Cardiac fibroblast (primary cell): ENCODE results near the gene NRM.
"Not testable (repeated sequence)": the region's sequence is repeated elsewhere in the genome, so short reads cannot be mapped to it uniquely, and the experiment has no call there.

ENCODE experiments used
- DNase-seq, 2 donors: peaks; one replicate each; pipeline versions ENCODE4 v3.0.0 to v3.0.0-alpha.2; 2010; ENCODE audit warnings: low read depth in 2 of 2
- H3K4me3 ChIP-seq, 2 donors: replicated peaks in 1 of 2; 1 replicate in 1 of 2; 2 replicates in 1 of 2; pipeline ENCODE4 v1.5.1; 2011; ENCODE audit warnings: low read depth in 2 of 2, low read length in 2 of 2, mild to moderate bottlenecking in 2 of 2, moderate library complexity in 1 of 2
- CTCF ChIP-seq: IDR thresholded peaks from one replicate; pipeline ENCODE4 v1.5.1; 2011; ENCODE audit warnings: low read depth, mild to moderate bottlenecking, low read length, inconsistent platforms

The NRM gene

GRCh38 chr6:30722280-30723112 lies 31.7 kb upstream of the NRM start:
- peak; percentile 82 to 83 for DNase-seq
- peak overlapping the region; percentile 86 to 95 for H3K4me3 ChIP-seq
- TF ChIP-seq CTCF: peak; percentile 89

- peak; percentile 50 to 66 for DNase-seq
- H3K4me3 ChIP-seq: peak overlapping the region; percentile 86 to 95
These were observed 31.2 kb upstream of the NRM start for GRCh38 chr6:30722025-30722279.

- DNase-seq: peak; percentile 89 to 96
- H3K4me3 ChIP-seq: peak overlapping the region; percentile 86 to 95
- no peak for TF ChIP-seq CTCF
These were observed 30.6 kb upstream of the NRM start for GRCh38 chr6:30721198-30722024.

- peak overlapping the region; percentile 69 to 95 for H3K4me3 ChIP-seq
- peak; percentile 52 to 53 for DNase-seq
- no peak for TF ChIP-seq CTCF
These were observed 30.0 kb upstream of the NRM start for GRCh38 chr6:30720738-30721197.

GRCh38 chr6:30719791-30720737 lies 29.3 kb upstream of the NRM start, which contains the start of gene TUBB:
TSS of gene TUBB (plus strand) at chr6:30720352. CDS start at chr6:30720507, 155 bp downstream.
- peak; percentile 98 to 99 for DNase-seq
- TF ChIP-seq CTCF: peak; percentile 5
- peak within 1 kb of the TSS; percentile 69 to 95 for H3K4me3 ChIP-seq

GRCh38 chr6:30719356-30719755 lies 28.6 kb upstream of the NRM start:
- no peak for DNase-seq
- TF ChIP-seq CTCF: no peak
- H3K4me3 ChIP-seq: peak overlapping the region; percentile 52 to 95

- not testable (repeated sequence) for DNase-seq
- peak overlapping the region; percentile 33 to 36 for H3K4me3 ChIP-seq
These were observed 27.3 kb upstream of the NRM start for GRCh38 chr6:30717845-30718720.
